GM18868 (cell line): ENCODE measurements around the gene SDHAF2.
"Not testable (repeated sequence)": the region's sequence is repeated elsewhere in the genome, so short reads cannot be mapped to it uniquely, and the experiment has no call there.

ENCODE experiments used
- ATAC-seq: cut with Tn5 transposase; IDR thresholded peaks from one replicate; pipeline ENCODE4 v1.9.1; 2021; ENCODE audit warnings: mild to moderate bottlenecking, moderate library complexity; ENCODE audit not compliant: unreplicated experiment

SDHAF2 gene

DNA sequence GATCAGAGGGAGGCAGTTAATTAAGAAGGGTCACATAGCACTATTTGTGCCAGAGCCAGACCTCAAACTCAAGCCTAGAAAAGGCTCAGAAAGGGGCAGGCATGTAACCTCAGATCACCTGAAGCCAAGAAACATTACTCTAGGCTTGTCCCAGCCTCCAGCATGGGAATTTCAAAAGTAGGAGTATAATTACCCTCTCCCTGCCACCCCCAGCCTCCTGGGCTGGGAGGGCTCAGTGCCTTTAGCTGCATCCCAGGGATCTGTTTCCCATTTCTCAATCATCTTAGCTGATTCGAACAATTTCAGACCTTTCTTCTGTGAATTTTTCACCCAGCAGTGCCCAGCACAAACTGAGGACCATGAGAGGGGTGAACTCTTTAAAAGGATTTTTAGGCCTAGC, 45.5 kb downstream of the SDHAF2 start:
- ATAC-seq: no peak

DNA sequence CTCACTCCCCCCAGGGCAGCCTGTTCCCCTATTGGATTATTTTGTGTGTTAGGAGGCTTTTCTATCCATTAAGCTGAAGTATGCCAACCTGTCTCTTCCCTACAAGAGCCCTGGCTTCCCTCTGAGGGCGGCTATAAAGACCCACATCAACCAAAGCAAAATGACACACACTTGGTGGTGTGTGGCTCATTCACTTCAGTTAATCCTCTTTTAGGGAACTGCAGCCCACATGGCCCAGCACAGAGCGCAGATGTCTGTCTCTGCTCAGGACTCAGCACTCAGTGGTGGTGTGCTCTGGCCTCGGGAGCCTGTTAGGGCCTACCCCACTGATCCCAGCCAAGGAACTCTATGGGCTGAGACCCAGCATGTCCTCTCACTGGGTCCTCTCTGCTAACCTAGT, 46.4 kb downstream of the SDHAF2 start:
- no peak for ATAC-seq

DNA sequence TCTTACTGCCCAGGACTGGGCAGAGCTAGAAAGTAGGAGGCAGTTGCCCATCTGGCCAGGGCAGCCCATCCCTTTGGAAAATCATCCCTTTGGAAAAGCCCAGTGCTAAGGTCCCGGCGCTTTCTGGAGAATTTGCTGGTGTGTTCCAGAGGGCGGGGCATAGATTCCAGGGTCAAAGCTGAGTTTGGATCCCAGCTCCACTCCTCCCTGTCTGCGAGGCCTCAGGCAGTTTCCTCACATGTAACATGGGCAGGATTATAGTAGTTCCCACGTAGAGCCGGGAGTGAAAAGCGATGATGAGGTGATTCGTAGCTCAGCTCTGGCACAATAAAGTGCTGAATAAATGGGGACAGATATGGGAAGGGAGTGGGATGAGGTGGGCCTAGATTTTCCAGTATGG, 47.2 kb downstream of the SDHAF2 start:
- ATAC-seq: no peak

DNA sequence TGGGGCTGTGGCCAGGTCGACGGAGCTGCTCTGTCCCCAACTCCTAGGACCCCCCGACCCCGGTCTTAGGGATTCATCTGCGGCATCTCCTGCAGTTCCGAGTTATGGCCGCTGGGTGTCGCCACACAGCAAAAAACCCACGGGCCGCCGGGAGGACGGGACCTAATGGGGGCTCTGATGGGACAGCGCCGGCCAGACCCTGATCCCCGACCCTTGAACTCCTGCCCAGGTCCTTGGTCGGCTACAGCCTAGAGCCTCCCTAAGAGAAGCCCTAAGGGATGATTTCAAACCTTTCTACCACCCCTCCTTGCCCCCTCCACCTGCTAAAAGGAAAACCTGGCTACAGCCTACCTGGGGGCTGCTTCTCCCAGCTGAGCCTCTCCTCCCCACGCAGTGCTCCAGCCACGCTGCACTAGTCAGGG, 47.8 kb downstream of the SDHAF2 start:
- no peak for ATAC-seq

DNA sequence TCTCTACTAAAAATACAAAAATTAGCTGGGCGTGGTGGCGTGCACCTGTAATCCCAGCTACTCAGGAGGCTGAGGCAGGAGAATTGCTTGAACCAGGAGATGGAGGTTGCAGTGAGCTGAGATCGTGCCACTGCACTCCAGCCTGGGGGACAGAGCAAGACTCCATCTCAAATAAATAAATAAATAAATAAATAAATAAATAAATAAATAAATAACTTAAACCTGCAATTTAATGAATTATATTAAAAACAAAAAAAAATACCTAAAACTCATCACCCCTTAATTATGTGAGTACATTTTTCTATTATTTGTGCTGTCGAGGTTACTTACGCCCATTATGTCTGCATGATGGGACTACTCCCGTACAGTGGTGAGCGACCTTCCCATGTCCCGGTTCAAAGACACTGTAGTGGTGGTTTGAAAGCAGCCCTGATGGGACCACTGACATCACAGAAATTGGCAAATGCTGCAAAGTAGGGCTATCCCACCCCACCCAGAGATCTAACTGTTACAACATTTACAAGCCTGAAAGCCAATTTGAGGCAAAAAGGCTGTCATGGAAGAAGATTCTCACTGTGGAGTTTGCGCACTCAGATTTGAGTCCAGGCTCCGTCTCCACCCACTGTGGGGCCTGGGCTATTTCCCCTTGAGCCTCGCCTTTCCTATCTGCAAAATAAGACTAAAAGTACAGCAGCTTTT, 49.6 kb downstream of the SDHAF2 start:
- ATAC-seq: not testable (repeated sequence)

DNA sequence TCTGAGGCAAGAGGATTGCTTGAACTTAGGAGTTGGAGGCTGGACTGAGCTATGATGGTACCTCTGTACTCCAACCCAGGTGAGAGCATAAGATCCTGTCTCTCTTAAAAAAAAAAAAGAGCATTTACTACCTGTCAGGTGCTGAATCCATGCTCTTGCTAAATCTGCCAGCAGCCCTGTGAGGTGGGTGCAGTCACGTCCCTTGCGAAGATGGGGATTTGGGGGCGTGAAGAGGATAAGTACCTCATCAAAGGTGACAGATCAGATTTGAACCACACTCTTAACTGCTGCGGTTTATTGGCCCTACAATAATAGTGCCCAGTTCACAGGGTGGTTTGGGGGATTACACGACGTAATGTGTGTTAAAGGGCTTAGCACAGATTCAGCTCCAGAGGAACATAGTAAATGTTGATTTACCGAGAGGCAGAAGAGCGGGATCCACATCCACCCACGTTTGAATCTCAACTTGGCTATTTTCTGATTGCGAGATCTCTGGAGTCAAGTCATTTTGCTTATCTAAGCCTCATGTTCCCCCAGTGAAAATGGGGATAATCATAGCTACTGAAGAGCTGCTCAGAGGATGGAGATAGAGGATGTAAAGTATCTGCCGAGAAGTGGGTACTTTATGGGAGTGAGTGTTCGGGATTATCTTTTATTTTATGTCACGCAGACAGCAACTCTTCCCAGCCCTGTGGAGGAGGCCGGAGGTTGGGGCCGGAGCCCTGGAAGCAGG, 50.5 kb downstream of the SDHAF2 start:
- ATAC-seq: no peak

DNA sequence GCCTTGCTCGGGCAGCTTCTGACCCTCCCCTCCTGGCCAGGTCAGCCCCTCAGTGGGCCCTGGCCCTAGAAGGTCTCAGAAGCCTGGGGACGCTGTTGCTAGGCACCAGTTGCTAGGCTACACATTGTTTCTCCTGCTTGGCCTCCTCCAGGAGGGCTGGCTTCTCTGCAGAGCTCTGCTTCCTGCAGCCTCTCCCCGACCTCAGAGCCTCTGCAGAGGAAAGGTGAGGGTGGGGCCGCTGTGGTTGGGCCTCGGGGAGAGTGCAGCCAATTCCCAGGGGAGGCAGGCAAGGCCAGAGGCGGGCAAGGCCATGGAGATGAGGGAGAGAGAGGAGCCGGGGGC, 51.0 kb downstream of the SDHAF2 start:
- ATAC-seq: no peak

DNA sequence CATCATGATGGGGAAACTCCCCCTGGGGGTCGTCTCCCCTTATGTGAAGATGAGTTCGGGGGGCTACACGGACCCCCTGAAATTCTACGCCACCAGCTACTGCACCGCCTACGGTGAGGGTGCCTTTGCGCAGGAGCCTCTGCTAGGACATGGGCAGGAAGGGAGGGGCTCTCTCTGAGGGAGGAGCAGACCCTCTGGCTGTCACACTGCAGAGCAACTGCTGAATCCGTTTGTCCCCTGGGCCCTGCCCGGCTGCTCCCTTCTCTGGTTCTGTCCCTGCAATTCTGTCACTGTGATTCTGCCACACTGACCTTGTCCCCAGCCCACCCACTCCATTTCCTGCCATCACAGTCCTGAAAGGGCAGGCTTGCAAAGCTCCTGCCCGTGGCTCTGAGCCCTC, 51.9 kb downstream of the SDHAF2 start:
- no peak for ATAC-seq

DNA sequence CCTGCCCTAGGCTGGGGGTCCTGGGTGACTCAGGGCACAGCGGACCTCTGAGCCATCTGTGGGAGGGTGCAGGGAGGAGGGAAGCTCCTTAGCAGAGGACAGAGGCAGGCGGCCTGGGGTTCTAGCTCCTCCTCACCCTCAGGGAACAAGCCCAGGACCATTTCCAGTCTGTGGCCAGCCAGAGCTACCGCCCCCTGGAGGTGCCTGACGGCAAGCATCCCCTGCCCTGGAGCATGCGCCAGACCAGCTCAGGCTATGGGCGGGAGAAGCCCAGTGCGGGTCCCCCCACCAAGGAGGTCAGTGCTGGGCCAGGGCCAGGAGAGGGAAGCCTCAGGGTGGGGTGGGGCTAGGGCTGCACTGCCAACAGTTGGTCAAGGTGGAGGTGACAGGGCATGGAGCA, 52.6 kb downstream of the SDHAF2 start:
- no peak for ATAC-seq

DNA sequence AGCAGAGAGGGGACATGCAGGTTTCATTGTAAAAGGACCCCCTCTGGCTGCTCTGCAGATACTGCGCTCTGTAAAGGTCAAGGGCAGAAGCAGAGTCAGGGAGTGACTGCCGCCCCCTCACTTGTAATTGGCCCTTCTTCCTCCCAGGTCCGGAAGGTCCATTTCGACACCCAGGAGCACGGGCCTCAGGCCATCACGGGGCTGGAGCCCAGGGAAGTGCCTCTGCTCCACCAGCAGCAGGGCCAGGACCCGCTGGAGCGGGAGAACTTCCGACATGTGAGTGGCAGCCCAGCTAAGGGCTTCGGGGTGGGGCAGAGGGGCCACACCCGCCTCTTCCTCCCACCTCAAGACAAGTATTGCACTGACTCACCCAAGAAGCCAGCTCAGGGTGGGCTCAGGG, 54.6 kb downstream of the SDHAF2 start:
- ATAC-seq: no peak

DNA sequence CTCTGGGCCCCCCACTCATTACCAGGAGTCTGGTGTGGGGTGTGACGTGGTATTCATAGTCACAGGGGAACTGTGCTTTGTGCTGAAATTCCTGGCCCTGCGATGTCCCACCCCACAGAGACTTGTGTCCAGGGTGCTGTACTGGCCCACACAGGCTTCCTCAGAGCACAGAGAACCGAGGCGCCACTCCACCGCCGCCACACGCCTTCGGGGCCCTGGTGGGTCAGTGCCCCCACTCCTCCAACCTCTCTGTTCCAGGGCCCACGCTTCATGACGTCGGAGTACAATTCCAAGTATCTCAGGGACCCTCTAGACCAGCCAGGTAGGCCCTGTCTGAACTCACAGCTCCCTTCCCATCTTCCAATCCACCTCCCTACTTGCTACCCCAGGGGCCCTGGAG, 55.2 kb downstream of the SDHAF2 start:
- ATAC-seq: no peak

DNA sequence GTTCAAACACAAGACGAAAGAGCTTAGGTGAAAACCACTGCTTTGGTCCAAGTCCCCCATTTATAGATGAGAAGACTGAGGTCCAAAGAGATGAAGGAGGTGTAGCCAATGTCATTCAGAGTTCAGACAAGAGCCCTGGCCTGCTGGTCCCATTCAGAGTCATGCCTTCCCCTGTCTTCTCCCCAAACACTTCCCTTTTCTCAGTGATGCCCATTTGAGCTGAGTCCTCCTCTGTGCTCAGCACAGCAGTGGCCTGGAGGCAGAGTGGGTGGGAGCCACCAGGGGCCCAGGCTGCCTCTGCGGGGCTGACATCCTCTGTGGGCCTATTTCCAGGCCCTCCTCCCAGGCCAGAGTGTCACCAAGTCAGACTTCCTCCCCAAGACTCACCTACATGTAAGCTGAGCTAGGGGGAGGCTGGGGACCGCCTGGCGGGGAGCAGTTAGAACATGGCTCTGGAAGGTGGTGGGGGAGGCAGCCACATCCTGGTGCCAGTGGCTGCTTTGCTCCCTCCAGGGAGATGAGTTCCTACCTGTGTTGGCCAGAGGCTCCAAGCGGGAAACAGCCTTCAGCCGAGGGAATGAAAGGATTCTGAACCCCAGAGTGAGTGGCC, 56.2 kb downstream of the SDHAF2 start:
- ATAC-seq: no peak

DNA sequence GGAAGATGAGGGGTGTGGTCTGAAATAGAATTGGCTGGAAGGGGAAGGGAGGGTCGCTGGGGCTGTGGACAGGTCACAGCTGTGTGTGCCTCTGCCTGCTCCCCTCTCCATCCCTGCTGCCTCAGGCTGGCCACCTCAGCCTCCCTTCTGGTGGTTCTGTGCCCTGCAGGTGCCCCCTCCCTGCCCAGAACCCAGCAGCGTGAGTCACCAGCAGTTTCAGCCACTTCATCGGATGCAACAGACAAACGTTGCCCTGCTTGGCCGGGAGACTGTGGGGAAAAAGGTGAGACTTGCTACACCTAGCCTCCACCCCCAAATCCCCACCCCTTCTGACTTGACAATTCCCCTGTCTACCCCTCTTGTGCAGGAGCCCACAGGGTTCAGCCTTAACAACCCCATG, 56.9 kb downstream of the SDHAF2 start:
- ATAC-seq: no peak

DNA sequence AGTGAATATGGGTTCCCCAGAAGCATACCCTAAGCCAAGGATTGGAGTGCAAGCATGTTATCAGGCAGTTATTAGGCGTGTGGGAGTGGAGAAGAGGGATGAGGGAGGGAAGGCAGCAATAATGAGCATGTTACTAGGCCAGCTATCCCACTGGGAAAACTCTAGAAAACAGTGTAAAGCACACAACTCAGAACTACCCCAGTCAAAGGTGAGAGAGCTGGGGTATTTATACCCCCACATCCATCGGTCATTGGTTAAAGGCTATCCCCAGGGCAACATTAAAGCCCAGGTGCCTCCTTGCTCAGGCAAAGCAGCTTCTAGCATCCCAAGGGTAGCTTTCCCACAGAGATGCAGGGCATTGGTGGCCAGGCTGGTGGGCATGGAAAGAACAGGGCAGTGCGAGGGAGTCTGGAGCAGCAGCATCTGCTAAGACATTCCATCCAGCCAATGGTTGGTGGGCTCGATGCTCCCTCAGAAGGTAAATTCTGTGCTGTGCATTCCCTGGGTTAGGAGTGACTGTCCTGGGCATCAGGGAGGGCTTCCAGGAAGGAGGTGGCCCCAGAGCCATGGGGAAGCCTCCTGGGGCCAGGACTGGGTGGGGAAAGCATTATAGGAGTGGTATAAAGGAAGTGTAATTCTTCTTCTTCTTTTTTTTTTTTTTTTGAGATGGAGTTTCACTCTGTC, 57.6 kb downstream of the SDHAF2 start:
- no peak for ATAC-seq

DNA sequence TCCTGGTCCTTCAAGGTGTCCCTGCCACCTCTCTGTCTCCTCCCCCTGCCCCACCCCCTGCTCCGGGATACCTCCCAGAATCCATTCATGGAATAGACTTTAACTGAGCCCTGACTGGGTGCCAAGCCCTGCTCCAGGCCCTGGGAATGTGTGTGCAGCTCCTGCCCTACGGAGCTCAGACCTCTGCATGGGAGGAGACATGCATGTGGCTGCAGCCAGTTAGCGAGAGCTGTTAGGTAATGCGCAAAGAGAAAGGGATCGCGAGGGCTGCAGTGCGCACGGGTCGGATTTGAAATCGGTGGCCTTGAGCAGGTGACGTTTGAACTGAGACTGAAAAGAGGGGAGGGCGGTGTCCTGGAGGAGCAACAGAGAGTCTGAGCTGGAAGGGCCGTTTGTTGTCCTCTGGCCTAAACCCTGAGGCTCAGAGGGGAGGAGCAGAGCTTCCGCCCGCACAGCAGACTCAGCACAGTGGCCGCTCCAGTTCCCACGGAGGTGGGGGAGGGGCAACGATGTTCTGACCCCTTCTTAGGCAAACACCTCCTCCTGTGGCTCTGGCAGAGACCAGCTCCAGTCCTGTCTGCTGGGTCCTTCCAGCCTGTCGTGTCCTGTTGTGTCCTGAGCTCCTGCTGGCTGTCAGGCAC, 58.8 kb downstream of the SDHAF2 start:
- no peak for ATAC-seq

DNA sequence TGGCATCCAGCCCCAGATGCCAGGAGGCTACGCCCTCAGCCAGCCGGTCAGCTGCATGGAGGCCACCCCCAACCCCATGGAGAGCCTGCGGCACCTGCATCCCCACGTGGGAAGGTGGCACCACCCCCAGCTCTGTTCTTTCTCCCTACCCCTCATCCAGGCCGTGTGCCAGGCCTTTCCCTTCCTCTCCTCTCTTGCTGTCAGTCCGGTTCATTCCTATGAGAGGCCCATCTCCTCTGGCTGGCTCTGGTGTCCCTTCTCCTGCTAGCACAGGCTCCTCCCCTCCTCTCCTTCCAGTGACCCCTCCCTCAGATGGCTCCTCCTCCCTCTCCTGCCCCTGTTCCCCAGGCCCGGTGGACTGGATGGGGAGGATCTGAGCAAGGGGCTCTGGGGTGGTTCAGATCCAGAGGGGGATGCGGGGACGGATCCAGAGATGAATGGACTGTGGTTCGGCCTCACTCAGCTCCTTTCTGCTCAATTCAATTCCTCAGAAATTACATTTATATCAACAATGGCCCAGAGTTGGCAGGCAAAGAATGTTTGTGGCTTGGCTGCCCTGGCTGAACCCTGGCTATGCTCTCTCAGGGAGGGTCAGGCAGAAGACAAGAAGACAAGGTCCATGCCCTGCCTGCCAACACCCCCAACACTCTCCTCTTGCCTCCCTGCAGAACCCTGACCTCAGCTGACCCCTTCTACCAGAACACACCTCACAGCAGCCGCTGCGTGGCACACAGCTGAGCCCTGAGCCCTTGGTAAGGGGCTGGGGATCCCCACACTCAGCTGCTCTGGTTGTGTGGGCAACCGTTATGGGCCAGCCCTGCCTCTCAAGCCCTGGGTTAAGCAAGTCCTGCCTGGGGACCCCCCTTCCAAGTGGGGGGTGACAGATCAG, 60.2 kb downstream of the SDHAF2 start:
- no peak for ATAC-seq

DNA sequence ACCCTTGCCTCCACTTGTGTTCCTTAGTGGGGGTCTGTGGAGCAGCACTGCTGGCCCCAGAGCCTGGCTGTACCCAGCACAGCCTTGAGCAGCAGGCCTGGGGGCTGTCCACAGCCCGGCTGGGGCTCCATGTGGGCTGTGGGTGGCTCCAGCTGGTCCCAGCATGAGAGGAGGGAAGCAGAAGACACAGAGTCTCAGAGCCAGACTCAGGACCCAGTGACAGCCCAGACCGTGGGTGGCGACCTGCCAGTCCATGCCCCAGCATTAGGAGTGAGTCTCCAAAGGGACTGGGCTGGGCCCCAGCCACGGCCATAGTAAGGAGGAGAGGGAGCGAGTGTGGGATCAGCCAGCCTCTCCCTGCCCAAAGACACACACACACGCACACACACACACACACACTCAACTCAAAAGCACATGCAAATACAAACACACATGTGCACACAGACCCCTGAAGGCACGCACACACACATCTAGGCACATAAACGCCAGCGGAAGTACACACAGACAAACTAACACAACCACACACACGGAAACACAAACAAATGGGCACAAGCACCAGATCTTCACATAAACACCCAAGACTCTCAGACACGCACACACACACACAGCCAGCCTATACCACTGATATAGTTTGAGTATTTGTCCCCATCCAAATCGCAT, 61.9 kb downstream of the SDHAF2 start:
- ATAC-seq: no peak

DNA sequence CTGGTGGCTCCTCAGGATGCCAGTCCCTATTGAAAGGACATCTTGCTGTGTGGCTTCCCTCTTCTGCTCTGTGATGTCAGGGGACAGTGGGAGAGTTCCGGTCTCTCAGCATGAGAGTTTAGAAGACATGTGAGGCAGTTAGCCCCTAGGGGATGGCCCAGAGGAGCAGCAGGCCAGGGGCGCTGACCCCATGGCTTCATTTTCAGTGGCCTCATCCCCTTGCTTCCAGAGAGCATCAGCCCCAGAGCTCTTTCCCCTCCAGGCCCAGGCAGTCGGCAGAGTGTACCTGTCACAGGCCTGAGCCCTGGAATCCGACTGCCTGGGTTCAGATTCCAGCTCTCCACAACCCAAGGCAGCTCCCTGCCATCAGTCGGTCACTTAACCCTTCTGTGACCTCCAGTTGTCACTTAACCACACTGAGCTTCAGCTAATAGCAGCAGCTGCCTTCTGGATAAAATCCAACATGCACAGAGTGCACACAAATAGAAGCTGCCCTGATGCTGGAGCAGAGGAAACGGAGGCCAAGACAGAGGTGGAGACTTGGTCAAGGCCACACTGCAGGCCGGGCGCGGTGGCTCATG, 64.5 kb downstream of the SDHAF2 start:
- ATAC-seq: no peak

DNA sequence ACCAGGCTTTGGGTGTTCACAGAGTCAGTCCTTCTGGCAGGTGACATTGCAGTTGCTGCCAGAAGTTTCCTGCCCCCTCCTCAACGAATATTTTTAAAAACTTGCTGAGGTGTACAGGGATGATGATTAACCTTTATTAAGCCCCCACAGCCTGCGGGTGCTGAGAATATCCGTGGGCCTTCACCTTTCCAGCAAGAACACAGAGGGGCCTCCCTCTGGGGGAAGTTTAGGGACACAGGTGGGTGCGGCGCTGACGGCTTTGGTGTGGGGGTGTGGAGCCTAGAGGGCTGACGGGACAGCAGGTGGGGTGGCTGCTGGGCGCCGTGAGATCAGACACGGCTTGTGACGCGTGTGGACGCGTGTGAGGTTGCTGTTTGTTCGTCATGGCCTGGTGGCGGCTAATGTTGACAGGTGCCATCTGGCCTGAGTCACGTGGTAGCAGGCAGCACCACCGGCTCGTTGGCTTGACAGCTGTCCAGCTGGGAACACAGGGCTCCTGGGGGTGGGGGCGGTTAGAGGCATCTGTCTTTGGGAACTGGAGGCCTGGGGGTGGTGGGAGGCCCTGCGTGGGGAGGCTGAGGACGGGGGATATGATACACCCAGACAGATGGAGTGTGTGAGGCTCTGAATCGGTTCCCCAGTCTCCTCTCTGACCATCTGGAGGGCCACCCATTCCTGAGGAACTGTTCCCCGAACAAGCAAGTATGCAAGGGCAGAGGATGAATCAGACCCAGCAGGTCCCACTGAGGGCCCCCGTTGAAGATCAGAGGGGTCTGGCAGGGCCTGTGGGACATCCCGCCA, 66.1 kb downstream of the SDHAF2 start:
- no peak for ATAC-seq
